ENCODE data around the gene PRRC2C. TPM values are rescaled to one million over a fixed set of nuclear protein-coding genes. Genes with fewer than 3 reads are reported as not detected.

PRRC2C gene
- total RNA-seq, 1 experiment from 2014 or later: 136 TPM

DNA sequence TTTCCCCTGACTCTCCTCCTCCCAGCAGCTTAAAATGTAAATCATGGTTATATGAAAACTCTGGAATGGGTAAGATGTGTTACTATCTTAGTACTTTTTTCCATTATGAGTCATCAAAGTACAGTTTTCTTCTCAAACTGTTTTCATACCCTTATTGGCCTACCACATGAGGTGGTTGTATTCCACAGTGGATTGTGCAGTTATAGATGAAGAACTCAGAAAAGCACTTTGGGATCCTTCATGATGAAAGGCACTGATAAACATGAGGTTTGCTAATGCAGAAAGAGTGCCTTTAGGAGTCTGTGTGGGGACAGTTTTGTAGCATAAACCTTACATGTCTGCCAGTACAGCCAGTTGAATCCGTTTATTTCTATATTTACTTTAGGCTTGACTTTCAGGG is 104.7 kb downstream of the PRRC2C start:
- no TSS peak for BruUV-seq (replicated peaks)
- ChIA-PET CTCF (no interaction called here), POLR2A (ENCODE audit: unreplicated experiment) (no interaction called here)
- Histone ChIP-seq H2AFZ (no peak overlapping the region), H3K79me2 (ENCODE audit: low read depth) (no peaks in the 10 kb centered on the region), H3K36me3 (ENCODE audit: low read depth) (peaks cover 43% of the 10 kb centered on the region), H3K9me2 (ENCODE audit: insufficient read depth) (no peaks in the 10 kb centered on the region), H3K9me3 (ENCODE audit: insufficient read depth, low read depth) (no peaks in the 10 kb centered on the region), H3F3A (ENCODE audit: insufficient read depth, low read depth) (peaks cover 4% of the 10 kb centered on the region; the same call in 1 of the 2 replicates), H3K4me2 (no peak overlapping the region), H3K27ac (no peak overlapping the region), H3K4me3 (no peak overlapping the region), H4K20me1 (ENCODE audit: insufficient read depth) (no peaks in the 10 kb centered on the region), H3K4me1 (replicated peaks; ENCODE audit: insufficient read depth) (no peaks in the 10 kb centered on the region), H3K27me3 (ENCODE audit: insufficient read depth, low read depth) (no peaks in the 10 kb centered on the region)
- DNase-seq: no peak
- no peak for TF ChIP-seq EZH2 (IDR thresholded peaks at IDR 0.05; ENCODE audit: low read depth)
- TF ChIP-seq, protein P1, sequence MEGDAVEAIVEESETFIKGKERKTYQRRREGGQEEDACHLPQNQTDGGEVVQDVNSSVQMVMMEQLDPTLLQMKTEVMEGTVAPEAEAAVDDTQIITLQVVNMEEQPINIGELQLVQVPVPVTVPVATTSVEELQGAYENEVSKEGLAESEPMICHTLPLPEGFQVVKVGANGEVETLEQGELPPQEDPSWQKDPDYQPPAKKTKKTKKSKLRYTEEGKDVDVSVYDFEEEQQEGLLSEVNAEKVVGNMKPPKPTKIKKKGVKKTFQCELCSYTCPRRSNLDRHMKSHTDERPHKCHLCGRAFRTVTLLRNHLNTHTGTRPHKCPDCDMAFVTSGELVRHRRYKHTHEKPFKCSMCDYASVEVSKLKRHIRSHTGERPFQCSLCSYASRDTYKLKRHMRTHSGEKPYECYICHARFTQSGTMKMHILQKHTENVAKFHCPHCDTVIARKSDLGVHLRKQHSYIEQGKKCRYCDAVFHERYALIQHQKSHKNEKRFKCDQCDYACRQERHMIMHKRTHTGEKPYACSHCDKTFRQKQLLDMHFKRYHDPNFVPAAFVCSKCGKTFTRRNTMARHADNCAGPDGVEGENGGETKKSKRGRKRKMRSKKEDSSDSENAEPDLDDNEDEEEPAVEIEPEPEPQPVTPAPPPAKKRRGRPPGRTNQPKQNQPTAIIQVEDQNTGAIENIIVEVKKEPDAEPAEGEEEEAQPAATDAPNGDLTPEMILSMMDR (conservative IDR thresholded peaks at IDR 0.05): no peak
- intact Hi-C loops (cut with micrococcal nuclease; ENCODE audit: unreplicated experiment): no loop called here

DNA sequence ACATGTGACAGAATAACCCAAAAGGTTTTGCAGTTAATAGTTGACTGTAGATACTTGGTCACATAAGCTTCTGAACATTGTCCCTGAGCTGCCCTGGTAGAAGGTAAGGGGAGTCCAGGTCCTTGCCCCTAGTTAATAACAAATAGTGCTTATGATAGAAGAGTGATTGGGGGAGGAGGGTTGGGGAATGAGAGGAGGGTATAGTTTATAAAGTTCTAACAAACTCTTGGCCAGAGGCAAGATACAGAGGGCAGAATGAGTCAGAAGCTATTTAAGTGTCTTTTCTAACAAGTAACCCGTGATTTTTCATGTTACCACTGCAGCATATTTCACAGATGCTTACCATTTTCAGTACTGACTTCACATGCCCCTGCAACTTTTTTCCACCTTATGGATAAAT is 110.0 kb downstream of the PRRC2C start:
- no peak for DNase-seq

DNA sequence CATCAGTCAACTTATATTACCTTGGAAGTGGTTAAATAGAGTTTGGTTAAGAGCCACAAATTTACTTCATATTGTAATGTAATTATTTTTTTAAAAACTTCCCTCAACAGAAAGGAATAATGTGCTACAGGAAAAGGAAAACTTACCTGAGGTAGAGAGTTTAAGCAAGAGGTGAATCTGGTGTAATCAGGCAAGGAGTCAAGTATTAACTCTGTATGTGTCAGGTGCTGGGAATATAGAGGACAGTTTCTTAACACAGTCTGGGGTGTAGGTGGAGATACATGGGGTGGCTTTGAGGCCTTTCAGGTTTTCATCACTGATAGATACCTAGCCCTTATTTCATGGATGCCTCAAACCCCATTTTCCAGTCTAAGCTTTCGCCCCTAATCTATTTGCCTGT is 110.8 kb downstream of the PRRC2C start:
- H3K9me3 ChIP-seq (ENCODE audit: insufficient read depth, low read depth): no peaks in the 10 kb centered on the region
- H3K4me3 ChIP-seq: no peak overlapping the region
- H3K79me2 ChIP-seq (ENCODE audit: low read depth): no peaks in the 10 kb centered on the region
- H3F3A ChIP-seq (ENCODE audit: insufficient read depth, low read depth): peaks cover 12% of the 10 kb centered on the region; the same call in 1 of the 2 replicates
- no peaks in the 10 kb centered on the region for H3K27me3 ChIP-seq (ENCODE audit: insufficient read depth, low read depth)
- ChIA-PET POLR2A (ENCODE audit: unreplicated experiment) (no interaction called here), CTCF (no interaction called here)
- H3K27ac ChIP-seq: no peak overlapping the region
- no peaks in the 10 kb centered on the region for H3K4me1 ChIP-seq (replicated peaks; ENCODE audit: insufficient read depth)
- DNase-seq: no peak
- no peak overlapping the region for H3K4me2 ChIP-seq
- H3K9me2 ChIP-seq (ENCODE audit: insufficient read depth): no peaks in the 10 kb centered on the region
- intact Hi-C loops (cut with micrococcal nuclease; ENCODE audit: unreplicated experiment): no loop called here
- BruUV-seq (replicated peaks): no TSS peak
- H3K36me3 ChIP-seq (ENCODE audit: low read depth): 0 out of 2 replicates have a peak, but pooled peaks cover 3% of the 10 kb centered on the region
- H2AFZ ChIP-seq: no peak overlapping the region
- no peak for TF ChIP-seq EZH2 (IDR thresholded peaks at IDR 0.05; ENCODE audit: low read depth)
- TF ChIP-seq, protein P1 (conservative IDR thresholded peaks at IDR 0.05): no peak
- no peaks in the 10 kb centered on the region for H4K20me1 ChIP-seq (ENCODE audit: insufficient read depth)

More for the DNA sequence above, 110.0 kb downstream of the PRRC2C start:
- ChIA-PET POLR2A (ENCODE audit: unreplicated experiment) (no interaction called here), CTCF (no interaction called here)
- TF ChIP-seq, protein P1 (conservative IDR thresholded peaks at IDR 0.05): no peak
- TF ChIP-seq EZH2 (IDR thresholded peaks at IDR 0.05; ENCODE audit: low read depth): no peak
- BruUV-seq (replicated peaks): no TSS peak
- Histone ChIP-seq H3K4me2 (no peak overlapping the region), H3F3A (ENCODE audit: insufficient read depth, low read depth) (peaks cover 12% of the 10 kb centered on the region; the same call in 1 of the 2 replicates), H2AFZ (no peak overlapping the region), H3K27ac (no peak overlapping the region), H4K20me1 (ENCODE audit: insufficient read depth) (no peaks in the 10 kb centered on the region), H3K9me3 (ENCODE audit: insufficient read depth, low read depth) (no peaks in the 10 kb centered on the region), H3K4me1 (replicated peaks; ENCODE audit: insufficient read depth) (no peaks in the 10 kb centered on the region), H3K9me2 (ENCODE audit: insufficient read depth) (no peaks in the 10 kb centered on the region), H3K27me3 (ENCODE audit: insufficient read depth, low read depth) (no peaks in the 10 kb centered on the region), H3K36me3 (ENCODE audit: low read depth) (peaks cover 9% of the 10 kb centered on the region; the same call in 1 of the 2 replicates), H3K4me3 (no peak overlapping the region), H3K79me2 (ENCODE audit: low read depth) (no peaks in the 10 kb centered on the region)
- intact Hi-C loops (cut with micrococcal nuclease; ENCODE audit: unreplicated experiment): no loop called here

Data from PC-9 (cell line).